ENCODE measurements around the gene ASB6.

The ASB6 gene

DNA sequence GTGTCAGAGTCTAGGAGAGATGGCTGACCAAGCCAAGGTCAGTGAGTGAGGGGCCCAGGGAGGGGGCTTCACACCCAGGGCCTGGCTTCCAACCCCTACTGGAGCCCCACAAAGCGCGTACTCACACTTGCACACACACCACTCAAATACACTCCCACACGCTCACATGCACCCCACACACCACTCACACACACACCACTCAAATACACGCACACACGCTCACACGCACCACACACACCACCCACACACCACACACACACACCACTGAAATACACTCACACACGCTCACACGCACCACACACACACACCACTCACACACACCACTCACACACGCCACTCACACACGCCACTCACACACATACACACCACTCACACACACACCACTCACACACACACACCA, 5.7 kb upstream of the ASB6 start:
- no peak for ATAC-seq (ENCODE audit: low read depth)

DNA sequence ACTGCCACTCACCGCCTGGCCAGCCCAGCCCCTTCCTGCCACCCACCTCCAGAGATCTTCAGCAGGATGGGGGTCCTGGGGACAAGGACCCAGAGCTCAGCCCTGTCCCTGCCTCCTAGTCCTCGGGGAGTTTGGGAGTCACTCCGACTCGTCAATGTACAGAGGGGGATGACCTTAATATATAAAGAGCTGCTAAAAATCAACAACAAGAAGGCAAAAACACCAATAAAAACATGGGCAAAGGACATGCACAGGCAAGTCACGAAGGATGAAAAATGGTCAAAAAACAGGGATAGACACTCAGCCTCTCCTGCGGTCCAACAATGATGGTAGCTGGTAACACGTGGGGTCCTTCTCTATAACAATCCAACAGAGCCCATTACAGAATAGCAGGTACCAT, 4.7 kb upstream of the ASB6 start:
- Histone ChIP-seq H3K4me1 (ENCODE audit: insufficient read depth, poor library complexity, severe bottlenecking) (no peaks in the 10 kb centered on the region), H3K27me3 (ENCODE audit: insufficient read depth, poor library complexity, severe bottlenecking) (no peaks in the 10 kb centered on the region), H3K4me3 (ENCODE audit: severe bottlenecking) (no peak overlapping the region), H3K9me3 (ENCODE audit: severe bottlenecking) (no peaks in the 10 kb centered on the region), H3K27ac (ENCODE audit: poor library complexity, severe bottlenecking) (no peak overlapping the region), H3K36me3 (ENCODE audit: low read depth) (no peaks in the 10 kb centered on the region)
- TF ChIP-seq, protein P1, sequence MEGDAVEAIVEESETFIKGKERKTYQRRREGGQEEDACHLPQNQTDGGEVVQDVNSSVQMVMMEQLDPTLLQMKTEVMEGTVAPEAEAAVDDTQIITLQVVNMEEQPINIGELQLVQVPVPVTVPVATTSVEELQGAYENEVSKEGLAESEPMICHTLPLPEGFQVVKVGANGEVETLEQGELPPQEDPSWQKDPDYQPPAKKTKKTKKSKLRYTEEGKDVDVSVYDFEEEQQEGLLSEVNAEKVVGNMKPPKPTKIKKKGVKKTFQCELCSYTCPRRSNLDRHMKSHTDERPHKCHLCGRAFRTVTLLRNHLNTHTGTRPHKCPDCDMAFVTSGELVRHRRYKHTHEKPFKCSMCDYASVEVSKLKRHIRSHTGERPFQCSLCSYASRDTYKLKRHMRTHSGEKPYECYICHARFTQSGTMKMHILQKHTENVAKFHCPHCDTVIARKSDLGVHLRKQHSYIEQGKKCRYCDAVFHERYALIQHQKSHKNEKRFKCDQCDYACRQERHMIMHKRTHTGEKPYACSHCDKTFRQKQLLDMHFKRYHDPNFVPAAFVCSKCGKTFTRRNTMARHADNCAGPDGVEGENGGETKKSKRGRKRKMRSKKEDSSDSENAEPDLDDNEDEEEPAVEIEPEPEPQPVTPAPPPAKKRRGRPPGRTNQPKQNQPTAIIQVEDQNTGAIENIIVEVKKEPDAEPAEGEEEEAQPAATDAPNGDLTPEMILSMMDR (IDR thresholded peaks at IDR 0.05; ENCODE audit: poor library complexity, severe bottlenecking): no peak
- ATAC-seq (ENCODE audit: low read depth) (no peak), DNase-seq (ENCODE audit: low spot score) (no peak)

More for the DNA sequence above, 5.7 kb upstream of the ASB6 start:
- H3K4me3 ChIP-seq (ENCODE audit: severe bottlenecking): no peak overlapping the region
- no peak overlapping the region for H3K27ac ChIP-seq (ENCODE audit: poor library complexity, severe bottlenecking)
- TF ChIP-seq, protein P1 (IDR thresholded peaks at IDR 0.05; ENCODE audit: poor library complexity, severe bottlenecking): no peak
- H3K27me3 ChIP-seq (ENCODE audit: insufficient read depth, poor library complexity, severe bottlenecking): no peaks in the 10 kb centered on the region
- H3K9me3 ChIP-seq (ENCODE audit: severe bottlenecking): no peaks in the 10 kb centered on the region
- H3K4me1 ChIP-seq (ENCODE audit: insufficient read depth, poor library complexity, severe bottlenecking): no peaks in the 10 kb centered on the region
- H3K36me3 ChIP-seq (ENCODE audit: low read depth): no peaks in the 10 kb centered on the region
- no peak for DNase-seq (ENCODE audit: low spot score)

DNA sequence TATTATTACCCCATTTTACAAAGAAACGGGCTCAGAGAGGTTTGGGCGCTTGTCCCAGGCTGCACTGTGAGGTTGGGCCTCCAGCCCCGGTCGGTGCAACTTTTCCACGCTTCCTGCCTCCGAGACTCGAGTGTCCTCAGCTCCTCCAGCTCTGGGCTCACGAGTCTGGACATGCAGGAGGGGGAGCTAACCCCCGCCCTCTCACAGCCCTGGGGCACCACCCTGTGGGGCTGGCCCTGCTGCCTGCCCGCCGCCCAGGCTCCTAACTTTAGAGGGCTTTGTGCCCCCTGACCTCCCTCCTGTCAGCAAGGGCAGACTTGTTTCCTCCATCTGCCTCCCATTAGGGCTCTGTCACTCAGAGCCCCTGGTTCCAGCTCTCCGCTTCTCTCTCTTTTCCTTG, 4.3 kb upstream of the ASB6 start:
- Histone ChIP-seq H3K4me3 (ENCODE audit: severe bottlenecking) (no peak overlapping the region), H3K27ac (ENCODE audit: poor library complexity, severe bottlenecking) (no peak overlapping the region), H3K9me3 (ENCODE audit: severe bottlenecking) (no peaks in the 10 kb centered on the region), H3K4me1 (ENCODE audit: insufficient read depth, poor library complexity, severe bottlenecking) (no peaks in the 10 kb centered on the region), H3K36me3 (ENCODE audit: low read depth) (no peaks in the 10 kb centered on the region), H3K27me3 (ENCODE audit: insufficient read depth, poor library complexity, severe bottlenecking) (no peaks in the 10 kb centered on the region)
- TF ChIP-seq, protein P1 (IDR thresholded peaks at IDR 0.05; ENCODE audit: poor library complexity, severe bottlenecking): no peak
- ATAC-seq (ENCODE audit: low read depth) (no peak), DNase-seq (ENCODE audit: low spot score) (no peak)

DNA sequence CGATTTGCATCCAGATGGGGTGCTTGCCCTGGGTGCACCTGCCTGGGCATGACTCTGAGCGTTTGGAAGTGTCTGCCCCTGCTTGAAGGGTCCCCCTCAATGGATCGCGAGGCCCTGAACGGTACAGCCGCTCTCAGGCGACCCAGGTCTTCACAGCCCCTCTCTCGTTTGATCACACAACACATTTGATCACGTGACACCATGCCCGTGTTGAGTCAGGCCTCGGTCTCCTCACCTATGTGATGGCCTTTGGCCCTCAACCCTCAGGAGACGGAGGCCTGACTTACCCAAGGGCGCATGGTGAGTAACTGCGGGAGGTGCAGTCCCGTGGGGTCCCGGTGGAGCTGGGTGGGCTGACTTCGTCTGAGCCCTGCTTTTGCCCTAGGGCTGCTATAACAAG, 3.0 kb upstream of the ASB6 start:
- no peak overlapping the region for H3K4me3 ChIP-seq (ENCODE audit: severe bottlenecking)
- no peak for ATAC-seq (ENCODE audit: low read depth)
- DNase-seq (ENCODE audit: low spot score): no peak
- no peak overlapping the region for H3K27ac ChIP-seq (ENCODE audit: poor library complexity, severe bottlenecking)
- TF ChIP-seq, protein P1 (IDR thresholded peaks at IDR 0.05; ENCODE audit: poor library complexity, severe bottlenecking): no peak
- no peaks in the 10 kb centered on the region for H3K9me3 ChIP-seq (ENCODE audit: severe bottlenecking)
- H3K27me3 ChIP-seq (ENCODE audit: insufficient read depth, poor library complexity, severe bottlenecking): no peaks in the 10 kb centered on the region
- peaks cover 1% of the 10 kb centered on the region for H3K36me3 ChIP-seq (ENCODE audit: low read depth)
- H3K4me1 ChIP-seq (ENCODE audit: insufficient read depth, poor library complexity, severe bottlenecking): peaks cover 7% of the 10 kb centered on the region

DNA sequence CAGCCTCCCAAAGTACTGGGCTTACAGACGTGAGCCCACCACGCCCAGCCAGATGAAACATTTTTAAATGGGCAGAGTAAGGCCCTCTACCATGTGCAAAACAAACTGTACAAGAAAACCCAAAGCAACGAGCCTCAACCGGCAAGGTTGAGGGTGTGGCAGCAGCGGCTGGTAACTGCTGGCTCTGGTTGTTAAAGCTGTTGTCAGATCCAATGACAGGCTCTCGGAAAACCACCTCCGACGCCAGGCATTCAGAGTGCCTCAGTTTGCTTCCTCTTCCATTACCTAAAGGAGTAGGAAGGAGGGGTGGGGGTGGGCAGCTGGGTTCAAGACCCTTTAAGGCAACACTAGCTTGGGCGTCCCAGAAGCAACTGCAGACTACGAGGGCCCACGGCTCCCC, 2.4 kb upstream of the ASB6 start:
- DNase-seq (ENCODE audit: low spot score) (no peak), ATAC-seq (ENCODE audit: low read depth) (no peak)
- H3K27ac ChIP-seq (ENCODE audit: poor library complexity, severe bottlenecking): no peak overlapping the region
- peaks cover 7% of the 10 kb centered on the region for H3K4me1 ChIP-seq (ENCODE audit: insufficient read depth, poor library complexity, severe bottlenecking)
- H3K4me3 ChIP-seq (ENCODE audit: severe bottlenecking): no peak overlapping the region
- TF ChIP-seq, protein P1 (IDR thresholded peaks at IDR 0.05; ENCODE audit: poor library complexity, severe bottlenecking): no peak
- H3K36me3 ChIP-seq (ENCODE audit: low read depth): peaks cover 7% of the 10 kb centered on the region
- H3K9me3 ChIP-seq (ENCODE audit: severe bottlenecking): no peaks in the 10 kb centered on the region
- no peaks in the 10 kb centered on the region for H3K27me3 ChIP-seq (ENCODE audit: insufficient read depth, poor library complexity, severe bottlenecking)
